ENCODE measurements around the gene CLTCL1.

The CLTCL1 gene

DNA sequence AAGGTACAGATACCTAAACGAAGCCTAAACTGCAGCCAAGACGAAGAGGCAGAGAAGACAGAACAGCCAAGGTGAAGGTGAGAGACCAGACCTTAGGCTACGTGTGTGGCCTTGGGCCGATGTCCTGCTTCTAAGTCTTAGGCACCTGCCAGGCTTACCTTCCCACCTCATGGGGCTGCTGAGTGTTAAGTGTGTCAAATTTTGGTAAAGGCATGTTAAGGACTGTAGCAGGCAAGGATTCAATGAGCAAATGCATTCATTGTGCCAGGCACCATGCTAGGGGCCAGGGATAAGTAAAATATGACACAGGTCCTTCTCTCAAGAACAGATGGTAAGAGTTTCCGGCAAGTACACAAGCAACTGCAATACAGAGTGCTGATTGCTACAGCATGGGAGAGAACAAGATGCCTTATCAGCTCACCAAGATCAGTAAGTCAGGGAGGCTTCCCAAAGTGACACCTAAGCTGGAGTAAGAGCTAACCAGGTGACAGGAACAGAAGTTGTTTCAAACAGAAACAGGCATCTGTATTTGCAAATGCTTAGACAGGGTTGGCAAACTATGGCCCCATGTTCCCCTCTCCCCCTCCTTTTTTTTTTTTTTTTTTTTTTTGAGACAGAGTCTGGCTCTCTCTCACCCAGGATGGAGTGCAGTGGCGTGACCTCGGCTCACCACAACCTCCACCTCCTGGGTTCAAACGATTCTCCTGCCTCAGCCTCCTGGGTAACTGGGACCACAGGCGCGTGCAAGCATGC lies 46.7 kb downstream of the CLTCL1 start:
- no peak for DNase-seq (ENCODE audit: low spot score)

- no peak for DNase-seq (ENCODE audit: low spot score)
Observed at GRCh38 chr22:19242699-19243098, 48.8 kb downstream of the CLTCL1 start.

GRCh38 chr22:19241593-19241906 lies 50.0 kb downstream of the CLTCL1 start:
- no peak for DNase-seq (ENCODE audit: low spot score)

- DNase-seq (ENCODE audit: low spot score), result no peak
Observed at GRCh38 chr22:19240813-19241592, 50.5 kb downstream of the CLTCL1 start.

GRCh38 chr22:19239464-19239863 lies 52.1 kb downstream of the CLTCL1 start:
- no peak for DNase-seq (ENCODE audit: low spot score)

GRCh38 chr22:19238900-19239299 lies 52.6 kb downstream of the CLTCL1 start:
- no peak for DNase-seq (ENCODE audit: low spot score)

GRCh38 chr22:19235874-19236273 lies 55.6 kb downstream of the CLTCL1 start:
- DNase-seq (ENCODE audit: low spot score), result no peak

GRCh38 chr22:19234126-19234896 lies 57.2 kb downstream of the CLTCL1 start:
- DNase-seq (ENCODE audit: low spot score), result no peak

DNA sequence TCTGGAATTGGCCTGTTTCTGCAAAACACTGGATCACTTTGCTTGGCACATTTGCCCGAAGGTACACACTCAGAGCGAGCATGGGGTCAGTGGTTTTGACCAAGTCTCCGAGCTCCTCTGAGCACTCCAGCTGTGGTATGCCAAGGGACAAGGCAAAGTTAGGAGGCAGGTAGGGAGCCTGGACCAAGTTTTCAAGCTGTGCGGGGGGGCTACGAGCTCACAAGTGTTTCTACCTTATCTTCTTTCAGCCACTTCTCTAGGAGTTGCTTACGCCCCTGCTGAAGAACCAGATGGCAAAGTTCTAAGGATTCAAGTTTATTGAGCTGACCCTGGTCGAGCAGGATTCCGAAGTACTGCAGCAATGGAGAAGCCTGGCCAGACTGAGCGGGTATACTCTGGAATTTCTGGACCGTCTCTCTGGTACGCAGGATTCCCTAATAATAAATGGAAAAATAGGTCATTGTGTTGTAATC lies 58.3 kb downstream of the CLTCL1 start:
- no peak for DNase-seq (ENCODE audit: low spot score)

GRCh38 chr22:19232623-19233022 lies 58.9 kb downstream of the CLTCL1 start:
- DNase-seq (ENCODE audit: low spot score), result no peak

GRCh38 chr22:19231986-19232385 lies 59.5 kb downstream of the CLTCL1 start:
- DNase-seq (ENCODE audit: low spot score), result no peak

GRCh38 chr22:19229600-19229999 lies 61.9 kb downstream of the CLTCL1 start:
- no peak for DNase-seq (ENCODE audit: low spot score)

DNA sequence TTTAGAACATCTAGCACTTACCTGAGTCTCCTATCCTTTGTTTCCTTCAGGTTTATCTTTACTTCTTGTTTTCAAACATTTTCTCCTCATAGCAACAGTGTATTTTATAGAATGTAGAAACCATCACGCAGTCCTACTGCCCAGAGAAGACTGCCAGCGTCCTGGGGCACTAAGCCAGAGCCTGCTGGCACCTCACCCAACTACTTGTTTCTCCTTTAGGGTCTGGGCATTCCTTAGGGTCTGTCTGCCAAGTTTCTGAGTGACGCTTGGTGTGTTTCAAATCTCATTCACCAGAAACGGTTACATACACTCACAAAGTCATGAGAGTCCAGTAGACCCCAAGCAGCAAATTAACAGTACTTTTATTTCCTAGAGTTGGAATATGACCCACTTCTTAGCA lies 63.3 kb downstream of the CLTCL1 start:
- no peak for DNase-seq (ENCODE audit: low spot score)

DNA sequence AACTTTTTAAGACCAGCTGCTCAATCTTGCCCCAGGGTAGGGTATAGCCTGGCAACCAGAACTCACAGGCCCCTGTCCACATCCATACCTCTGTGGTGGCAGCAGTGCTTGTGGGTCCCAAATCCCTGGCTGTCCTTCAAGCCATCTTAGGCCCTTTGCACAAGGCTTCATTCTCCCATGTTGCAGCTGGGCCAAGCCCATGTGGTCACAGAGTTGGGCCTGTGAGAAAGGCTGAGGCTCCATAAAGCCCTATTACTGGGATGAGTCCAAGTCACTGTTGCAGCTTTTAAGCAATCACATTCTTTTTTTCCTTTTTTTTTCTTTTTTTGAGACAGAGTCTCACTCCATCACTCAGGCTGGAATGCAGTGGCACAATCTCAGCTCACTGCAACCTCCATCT lies 65.1 kb downstream of the CLTCL1 start:
- DNase-seq (ENCODE audit: low spot score), result no peak

DNA sequence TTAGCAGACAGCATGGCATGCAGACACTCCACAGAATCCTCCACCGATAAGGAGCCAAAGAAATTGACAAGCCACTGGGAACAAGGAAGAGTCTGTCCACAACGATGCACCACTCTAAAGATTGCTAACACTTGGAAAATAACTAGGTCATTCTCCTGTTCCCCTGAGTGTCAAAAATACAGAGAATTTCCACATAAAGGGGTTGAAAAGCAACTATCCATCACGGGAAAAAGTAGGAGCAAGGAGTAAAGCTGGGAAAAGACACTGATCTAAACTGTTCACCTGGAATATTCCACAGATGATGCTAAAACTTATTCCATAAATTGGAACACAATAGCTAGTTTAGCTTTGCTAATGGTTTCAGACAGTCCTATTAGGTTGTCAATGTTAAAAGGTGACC lies 66.0 kb downstream of the CLTCL1 start:
- DNase-seq (ENCODE audit: low spot score), result no peak

- no peak for DNase-seq (ENCODE audit: low spot score)
Observed at GRCh38 chr22:19224985-19225384, 66.5 kb downstream of the CLTCL1 start.

DNA sequence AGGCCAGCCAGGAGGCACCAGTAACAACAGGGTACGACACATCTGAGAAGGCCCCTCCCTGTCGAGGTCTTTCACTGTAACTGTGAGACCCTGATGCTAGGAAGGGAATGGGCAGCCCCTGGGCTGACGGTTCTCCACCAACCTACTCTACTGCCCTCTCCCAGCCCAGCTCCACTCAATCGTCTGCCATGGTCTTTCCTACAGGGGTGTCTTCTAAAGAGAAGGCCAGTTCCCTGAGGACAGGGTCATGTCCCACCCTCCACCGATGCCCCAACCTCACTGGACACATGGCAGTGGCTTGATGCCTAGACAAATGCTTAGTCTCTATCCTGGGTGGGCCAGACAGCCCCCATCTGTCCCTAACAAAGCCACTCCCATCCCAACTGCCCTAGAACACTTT lies 67.0 kb downstream of the CLTCL1 start:
- no peak for DNase-seq (ENCODE audit: low spot score)

DNA sequence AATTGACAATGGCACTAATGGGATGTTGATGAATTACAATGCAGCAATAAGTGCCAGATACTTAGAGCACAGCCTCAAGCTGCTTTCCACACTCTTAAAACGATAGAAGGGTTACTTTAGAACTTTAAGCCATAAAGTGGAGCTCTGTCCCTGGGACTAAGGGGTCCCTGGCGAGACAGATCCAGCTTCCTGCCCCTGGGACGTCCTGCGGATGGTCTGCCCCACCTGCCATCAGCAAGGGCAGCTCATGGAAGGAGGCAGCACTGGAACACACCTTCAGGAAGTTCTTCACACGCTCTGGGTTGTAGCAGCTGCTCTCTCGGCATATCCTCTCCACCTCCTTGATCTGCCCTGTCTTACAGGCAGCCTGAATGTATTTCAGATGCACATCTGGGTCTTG lies 67.9 kb downstream of the CLTCL1 start:
- no peak for DNase-seq (ENCODE audit: low spot score)

DNA sequence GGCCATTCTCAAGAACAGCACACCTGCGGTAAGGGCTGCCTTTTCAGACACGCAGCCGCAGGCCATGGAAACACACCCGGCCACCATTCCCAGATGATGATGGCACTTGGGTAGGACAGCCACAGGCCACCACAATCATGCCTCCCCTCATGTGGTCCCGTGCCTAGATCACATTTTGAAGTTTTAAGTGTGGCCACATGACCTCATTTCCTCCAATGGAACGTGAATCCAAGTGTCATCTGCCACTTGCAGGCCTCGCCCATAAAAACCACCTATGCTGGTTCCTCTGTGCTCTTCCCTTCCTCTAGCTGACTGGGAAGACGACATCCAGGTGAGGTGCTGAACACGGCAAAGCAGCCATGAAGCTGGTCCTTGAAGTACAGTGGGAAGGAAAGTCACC lies 68.4 kb downstream of the CLTCL1 start:
- DNase-seq (ENCODE audit: low spot score), result no peak

DNA sequence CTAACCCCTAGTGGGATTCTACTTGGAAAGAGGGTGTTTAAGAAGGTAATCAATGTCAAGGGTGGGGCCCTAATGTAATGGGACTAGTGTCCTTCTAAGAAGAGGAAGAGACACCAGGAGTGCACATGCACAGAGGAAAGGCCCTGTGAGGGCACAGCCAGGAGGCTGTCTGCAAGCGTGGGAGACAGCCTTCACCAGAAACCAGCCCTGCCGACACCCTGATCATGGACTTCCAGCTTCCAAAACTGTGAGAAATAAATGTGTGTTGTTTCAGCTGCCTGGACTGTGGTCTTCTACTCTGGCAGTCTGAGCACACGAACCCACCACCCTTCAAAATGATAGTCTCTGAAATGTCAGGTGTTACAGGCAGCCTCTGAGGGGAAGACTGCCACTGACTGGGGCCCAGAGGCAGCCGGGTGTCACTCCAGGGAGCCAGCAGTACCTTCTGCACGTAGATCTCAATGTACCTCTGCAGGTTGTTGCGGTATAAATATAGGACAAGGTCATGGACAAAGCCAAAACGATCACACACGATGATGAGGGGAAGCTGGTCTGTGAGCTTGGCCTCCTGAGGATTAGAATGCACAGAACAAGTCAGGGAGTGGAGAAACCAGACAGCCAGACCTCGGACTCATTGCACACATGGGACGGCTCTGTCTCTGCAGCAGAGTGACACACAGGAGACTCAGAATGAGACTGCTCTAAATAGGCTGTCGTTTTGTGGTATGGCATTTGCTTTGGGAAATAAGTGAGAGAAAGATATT lies 69.1 kb downstream of the CLTCL1 start:
- no peak for DNase-seq (ENCODE audit: low spot score)

DNA sequence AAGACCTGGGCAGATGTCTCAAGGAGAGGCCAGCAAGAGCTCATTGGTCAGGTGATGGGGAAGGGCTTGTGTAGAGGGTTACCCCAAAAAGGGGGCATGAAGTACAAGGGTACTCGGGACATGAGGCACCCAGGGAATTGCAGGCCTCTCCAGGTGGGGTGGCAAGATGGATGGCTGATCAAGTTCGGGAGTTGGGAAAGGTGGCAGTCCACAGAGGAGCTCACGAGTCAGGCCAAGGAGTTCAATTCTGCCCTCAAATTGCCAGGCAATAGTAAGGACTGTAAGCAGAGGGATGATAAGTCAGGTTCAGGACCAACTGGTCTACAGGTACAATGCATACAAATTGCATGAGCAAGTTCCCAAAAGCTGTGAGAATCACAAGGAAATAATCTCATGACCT lies 70.7 kb downstream of the CLTCL1 start:
- no peak for DNase-seq (ENCODE audit: low spot score)

GRCh38 chr22:19218541-19219233 lies 72.8 kb downstream of the CLTCL1 start:
- no peak for DNase-seq (ENCODE audit: low spot score)

All from HuH-7.5 (cell line).